Activated effector memory CD4-positive, alpha-beta T cell treated with anti-CD3 and anti-CD28 coated beads, Interleukin-2, amount 50 U/mL, for 16 hours (primary cell): ENCODE measurements around the gene ALDH1L1.

Source experiments
- DNase-seq: peaks from one replicate; pipeline ENCODE4 v3.0.0-alpha.2; 2020

ALDH1L1 gene

GRCh38 chr3:126180477-126181397, at the start of gene ALDH1L1:
Gene ALDH1L1, minus strand, starts transcription at chr3:126180586. Its CDS starts 19,607 bp downstream, at chr3:126160979.
- no peak for DNase-seq

DNA sequence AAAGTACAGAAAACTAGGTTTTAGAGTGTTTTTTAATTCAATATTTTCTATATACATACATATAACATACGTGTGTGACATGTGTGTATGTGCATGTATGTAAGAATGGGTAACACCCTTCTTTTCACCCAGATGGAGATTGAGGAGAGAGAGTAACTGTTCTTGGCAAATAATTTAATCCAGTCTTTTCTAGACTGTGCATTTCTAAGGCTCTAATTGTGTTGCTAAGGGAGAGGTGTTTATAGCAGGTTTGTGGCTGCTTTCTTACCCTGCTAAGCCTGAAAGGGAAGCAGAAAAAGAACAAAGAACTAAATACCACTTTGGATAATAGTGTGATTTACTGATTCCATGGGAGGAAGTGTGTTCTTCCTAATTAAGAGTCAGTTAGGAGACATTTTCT, 46.0 kb upstream of the ALDH1L1 start:
- DNase-seq, result no peak

DNA sequence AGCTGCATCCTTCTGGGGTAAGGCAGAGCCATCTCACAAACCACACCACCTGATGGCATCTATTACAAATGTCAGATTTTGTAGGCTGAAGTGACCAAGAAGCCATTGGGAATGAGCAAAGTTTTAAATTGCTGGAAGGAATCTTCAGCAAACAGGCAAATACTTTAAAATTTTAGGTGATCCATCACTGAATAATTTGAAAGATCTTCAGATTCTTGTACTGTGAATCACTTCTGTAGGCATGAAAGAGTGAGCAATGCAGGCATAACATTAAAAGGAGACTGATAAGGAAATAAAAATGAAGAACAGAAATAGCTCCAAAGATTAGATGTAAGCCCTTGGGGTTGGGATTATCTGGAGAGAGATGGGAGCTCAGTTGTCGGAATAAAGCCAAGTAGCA, 36.0 kb upstream of the ALDH1L1 start:
- DNase-seq, result no peak

DNA sequence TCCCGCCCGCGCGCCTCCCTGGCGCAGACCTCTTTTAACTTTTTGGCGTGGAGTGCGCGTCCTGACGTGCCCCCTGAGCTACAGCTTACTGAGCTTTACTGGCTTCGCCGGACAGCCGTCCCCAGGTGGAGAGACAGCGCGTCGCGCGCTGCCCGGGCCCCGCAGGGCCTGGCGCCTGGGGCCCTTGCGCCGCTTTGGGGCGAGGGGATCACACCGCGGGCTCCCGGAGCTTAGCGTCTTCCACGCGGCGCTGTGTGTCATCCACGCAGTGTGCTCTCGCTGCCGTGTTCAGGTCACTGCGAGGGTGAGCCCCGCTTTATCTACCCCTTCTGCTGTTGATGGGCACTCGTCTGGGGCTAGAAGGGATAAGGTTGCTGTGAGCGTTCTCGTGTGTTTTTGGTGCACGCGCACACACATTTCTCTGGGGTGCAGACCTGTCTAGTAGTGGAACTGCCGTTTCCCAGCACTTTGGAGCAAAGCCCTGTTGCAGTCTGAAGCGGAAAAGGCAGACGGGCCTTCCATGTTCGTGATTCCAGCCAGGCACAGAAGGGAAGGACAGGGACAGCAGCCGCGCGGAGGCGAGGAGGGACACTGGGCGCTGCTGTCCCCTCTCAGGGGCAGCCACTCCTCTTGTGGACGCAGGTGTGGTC, 33.1 kb upstream of the ALDH1L1 start:
- DNase-seq, result no peak

GRCh38 chr3:126212620-126213378, 32.4 kb upstream of the ALDH1L1 start:
- no peak for DNase-seq

GRCh38 chr3:126212250-126212619, 31.8 kb upstream of the ALDH1L1 start:
- DNase-seq, result no peak

DNA sequence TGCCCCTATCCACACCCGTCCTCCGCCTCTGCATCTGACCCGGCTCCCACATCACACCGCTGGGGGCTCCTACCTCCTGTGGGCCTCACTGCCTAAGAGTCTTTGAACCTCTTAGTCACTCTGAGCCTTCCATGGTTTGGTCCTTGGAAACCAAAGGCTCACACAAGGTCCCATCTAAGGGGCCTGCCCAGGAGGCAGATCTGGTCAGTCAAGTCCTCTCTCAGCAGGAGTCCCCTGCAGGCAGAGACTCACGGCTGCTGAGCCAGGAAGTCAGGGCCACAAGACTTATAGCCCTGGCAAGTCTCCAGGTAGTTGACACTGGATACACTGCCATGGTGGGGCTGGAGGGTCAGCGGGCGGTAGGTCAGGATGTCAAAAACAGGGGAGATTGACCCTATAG, 31.2 kb upstream of the ALDH1L1 start:
- DNase-seq, result no peak

DNA sequence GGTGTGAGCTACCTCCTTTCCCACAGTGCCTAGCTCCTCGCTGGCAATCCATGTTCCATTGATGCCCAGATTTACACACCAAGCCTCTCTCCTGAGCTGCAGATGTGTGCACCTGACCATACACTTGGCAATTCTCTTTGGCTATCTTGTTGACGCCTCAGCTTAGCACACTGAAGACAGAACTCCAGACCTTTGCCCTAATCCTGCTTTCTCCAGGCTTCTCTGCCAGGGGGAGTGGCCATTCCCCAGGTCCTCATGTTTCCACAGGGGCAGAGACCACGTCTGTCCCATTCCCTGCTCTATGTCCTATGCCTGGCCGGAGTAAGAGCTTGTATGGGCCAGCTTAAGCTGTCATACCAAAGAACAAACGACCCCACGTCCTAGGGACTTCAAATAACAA, 30.2 kb upstream of the ALDH1L1 start:
- no peak for DNase-seq

GRCh38 chr3:126209741-126210140, 29.4 kb upstream of the ALDH1L1 start:
- no peak for DNase-seq

DNA sequence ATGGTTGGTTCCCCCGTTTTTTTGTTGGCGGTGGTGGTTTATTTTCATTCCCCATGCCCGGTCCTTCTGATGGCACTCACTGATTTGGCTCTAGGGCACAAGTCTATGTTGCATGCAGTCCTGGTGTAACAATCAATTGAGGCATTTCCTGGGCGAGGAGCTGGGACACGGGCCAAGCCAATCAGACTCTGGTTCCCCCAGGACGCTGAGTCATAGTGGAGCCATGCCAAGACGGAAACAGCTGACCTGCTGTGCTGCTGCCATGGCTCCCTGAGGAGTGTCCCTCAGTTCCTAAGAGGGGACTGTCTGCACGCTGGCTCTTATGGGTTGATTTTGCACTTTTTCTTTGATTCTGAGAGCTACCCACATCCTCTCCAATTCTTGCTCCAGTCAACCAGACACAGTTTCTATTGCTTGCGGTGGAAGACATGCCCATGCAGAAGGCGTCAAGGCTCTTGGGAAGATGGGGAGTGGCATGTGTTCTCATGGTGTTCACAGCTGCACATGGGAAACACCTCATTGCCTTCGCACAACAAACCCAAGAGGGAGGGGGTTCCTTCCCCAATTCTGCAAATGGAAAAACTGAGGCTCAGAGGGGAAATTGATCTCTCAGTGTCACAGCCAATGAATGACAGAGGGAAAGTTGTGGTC, 28.3 kb upstream of the ALDH1L1 start:
- no peak for DNase-seq

GRCh38 chr3:126208182-126208581, 27.8 kb upstream of the ALDH1L1 start:
- no peak for DNase-seq

- no peak for DNase-seq
These were observed 26.8 kb upstream of the ALDH1L1 start for GRCh38 chr3:126207166-126207565.

DNA sequence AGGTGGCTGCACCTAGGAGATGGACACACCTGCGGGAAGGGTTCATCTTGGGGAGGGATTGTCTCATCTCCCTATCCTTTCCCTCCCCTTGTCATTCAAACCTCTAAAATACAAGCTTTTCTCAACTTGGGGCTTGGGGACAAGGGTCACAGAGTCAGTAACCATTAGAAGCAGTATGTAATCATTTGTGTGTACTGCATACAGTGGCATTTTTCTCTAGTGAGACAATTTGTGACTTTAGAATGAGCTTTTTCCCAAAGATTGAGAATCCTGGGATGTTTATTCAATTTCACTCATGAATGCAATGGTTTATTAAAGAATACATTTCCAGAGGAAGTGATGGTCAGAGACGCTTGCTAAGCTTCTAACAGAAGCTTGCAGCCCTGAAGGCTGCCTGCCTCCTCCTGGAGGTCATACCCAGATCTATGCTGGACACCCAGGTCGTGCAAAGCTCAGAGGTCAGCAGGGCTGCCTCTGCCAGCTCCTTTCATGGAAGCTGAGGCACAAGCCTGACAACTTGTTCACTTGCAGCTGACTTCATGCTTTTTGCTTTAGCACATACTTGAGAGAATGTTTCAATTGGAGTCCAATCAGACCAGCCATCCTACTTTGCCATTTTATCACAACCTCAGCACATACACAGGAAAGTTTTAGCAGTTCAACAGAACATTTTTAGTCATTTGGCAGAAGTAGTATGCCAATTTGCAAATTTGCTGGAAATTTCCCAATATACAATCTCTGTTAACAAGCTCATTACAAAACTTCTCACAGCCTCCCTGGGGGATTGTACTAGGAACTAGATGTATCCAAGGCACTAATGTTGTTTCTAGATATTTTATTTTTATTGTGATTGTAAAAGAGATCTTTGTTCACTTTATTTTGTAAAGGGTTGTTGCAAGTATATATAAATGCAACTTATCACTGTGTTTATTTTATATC, 25.6 kb upstream of the ALDH1L1 start:
- DNase-seq, result no peak

- no peak for DNase-seq
These were observed 22.3 kb upstream of the ALDH1L1 start for GRCh38 chr3:126202680-126203079.

DNA sequence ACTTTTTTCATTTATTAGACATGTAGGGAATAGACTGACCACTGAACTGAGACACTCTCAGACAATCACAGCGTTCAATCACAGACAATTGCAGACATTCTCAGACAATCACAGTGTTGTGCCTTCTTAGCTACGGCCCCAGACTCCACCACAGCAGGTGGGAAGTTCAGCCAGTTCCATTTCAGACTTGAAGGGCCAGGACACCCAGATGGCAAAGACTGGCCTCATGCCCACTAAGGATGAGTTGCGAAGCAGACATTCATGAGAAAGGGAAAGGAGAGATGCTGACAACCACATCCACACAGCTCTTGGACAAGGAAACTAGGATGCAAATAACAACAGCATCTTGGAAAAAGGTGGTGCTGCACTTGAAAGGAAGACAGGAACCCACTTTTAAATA, 21.9 kb upstream of the ALDH1L1 start:
- no peak for DNase-seq

DNA sequence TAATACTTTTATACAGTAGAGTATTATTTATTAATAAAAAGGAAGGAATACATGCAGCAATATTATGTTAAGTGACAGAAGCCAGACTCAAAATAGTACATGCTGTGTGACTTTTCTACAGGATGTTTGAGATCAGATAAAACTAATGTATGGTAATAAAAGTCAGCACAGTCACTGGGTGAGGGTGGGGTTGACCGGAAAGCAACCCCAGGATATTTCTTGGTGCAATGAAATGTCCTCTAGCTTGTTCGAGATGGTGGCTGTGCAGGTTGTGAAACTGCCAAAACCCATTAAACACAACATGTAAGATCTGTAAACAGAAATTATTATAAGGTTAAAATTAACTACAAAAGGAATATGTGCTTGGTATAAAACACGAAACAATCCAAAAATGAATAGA, 20.8 kb upstream of the ALDH1L1 start:
- DNase-seq, result no peak

DNA sequence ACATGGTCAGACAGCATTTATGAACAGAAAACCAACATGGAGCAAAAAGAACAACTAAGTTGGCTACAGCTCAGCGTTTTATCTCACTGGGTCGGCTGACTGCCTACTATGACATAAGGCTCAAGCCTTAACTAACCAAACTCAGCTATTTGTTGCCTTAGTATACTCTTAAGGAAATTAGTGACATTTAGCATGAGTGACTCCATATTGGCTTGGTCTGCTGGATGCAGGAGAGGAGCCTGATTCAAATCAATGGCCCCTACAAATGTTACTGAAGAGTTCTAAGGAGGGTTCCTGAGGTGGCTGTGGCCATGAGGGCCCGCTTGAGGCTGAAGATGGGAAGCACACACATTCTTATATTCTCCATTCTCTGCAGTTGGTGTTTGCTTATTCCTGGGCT, 20.1 kb upstream of the ALDH1L1 start:
- DNase-seq, result no peak

GRCh38 chr3:126199256-126199655, 18.9 kb upstream of the ALDH1L1 start:
- DNase-seq, result no peak

DNA sequence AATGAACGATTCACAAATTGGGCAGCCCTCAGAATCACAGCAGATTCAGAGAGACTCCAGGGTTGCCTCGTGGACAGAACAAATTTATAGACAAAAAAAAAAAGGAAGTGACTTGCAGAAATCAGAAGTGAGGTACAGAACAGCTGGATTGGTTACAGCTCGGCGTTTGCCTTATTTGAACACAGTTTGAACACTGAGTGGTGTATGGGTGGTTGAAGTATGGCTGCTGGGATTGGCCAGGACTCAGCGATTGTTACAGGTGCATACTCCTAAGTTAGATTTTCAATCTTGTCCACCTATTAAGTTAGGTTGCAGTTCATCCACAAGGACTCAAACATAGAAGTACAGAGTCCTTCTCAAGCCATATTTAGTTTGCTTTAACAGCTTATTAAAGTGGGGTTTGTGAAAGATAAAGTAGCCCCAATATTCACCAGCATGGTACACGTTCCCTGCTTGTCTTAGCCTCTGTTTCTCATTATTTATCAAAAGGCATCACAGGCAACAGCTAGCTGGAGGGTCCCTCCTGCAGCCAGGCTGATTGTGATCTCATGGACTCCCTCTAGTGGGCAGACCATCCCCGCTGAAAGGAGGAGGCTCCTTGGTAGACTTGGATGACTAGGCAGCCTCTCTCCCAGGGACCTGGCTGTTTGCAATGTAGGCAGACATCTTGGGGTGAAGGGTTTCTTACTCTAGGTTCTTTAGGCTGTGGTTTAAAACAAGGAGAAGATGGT, 17.6 kb upstream of the ALDH1L1 start:
- DNase-seq, result peak; percentile 74

GRCh38 chr3:126197343-126197742, 17.0 kb upstream of the ALDH1L1 start:
- no peak for DNase-seq

DNA sequence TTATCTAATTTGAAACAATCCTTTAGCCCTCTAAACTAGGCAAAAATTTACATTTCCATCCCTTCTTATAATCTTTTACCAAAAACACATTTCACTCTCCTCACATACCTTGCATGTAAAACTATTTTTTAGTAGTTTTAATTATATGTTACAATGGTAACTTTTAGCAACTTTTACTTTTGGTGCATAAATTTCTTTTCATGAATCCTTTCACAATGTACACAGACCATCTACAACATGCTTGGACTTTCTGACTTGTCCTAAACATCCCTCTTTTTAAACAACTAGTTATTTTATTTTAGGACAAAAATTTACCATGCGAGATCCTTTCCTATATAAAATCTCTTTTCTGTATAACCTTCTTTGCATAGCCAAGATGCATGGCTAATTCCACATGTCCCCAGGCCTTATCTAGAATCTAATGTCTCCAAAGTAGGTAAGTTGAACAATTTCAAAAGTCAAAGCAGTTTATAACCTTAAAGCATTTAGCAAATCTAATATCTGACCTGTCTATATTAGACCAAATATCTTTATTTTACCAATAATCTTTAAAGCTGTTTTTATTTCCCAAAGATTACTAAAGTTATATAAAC, 14.4 kb upstream of the ALDH1L1 start:
- DNase-seq, result no peak
